Left lobe of liver (tissue), 2 donors: ENCODE data around the gene ZNF747. TPM values are rescaled to one million over a fixed set of nuclear protein-coding genes. Genes with fewer than 3 reads are reported as not detected.
A peak's percentile ranks its signal among the peaks of the same experiment; 100 is the strongest.

ENCODE experiments used
- ATAC-seq: fragments of 200-7000 bp; cut with Tn5 transposase; one replicate; pipeline ENCODE4 v1.9.1; 2020; ENCODE audit warnings: mild to moderate bottlenecking, moderate library complexity
- DNase-seq: peaks from one replicate; pipeline ENCODE4 v3.0.0-alpha.2; 2020; ENCODE audit warnings: low spot score
- total RNA-seq: library from RNA; stranded (reverse); gene quantifications from one replicate; pipeline ENCODE4 v1.2.1, GENCODE V29; 2021
- donor health status: DM: no; HTN: no; CAD: no; lungs with moderate emphysema.
- donor health status: DM: no; HTN: yes; CAD: no.

ZNF747 gene
- total RNA-seq, 1 donor from 2014 or later: 7.1 TPM

- no peak for ATAC-seq
- no peak for DNase-seq
Observed at GRCh38 chr16:30521476-30521872, 13.2 kb downstream of the ZNF747 start.

DNA sequence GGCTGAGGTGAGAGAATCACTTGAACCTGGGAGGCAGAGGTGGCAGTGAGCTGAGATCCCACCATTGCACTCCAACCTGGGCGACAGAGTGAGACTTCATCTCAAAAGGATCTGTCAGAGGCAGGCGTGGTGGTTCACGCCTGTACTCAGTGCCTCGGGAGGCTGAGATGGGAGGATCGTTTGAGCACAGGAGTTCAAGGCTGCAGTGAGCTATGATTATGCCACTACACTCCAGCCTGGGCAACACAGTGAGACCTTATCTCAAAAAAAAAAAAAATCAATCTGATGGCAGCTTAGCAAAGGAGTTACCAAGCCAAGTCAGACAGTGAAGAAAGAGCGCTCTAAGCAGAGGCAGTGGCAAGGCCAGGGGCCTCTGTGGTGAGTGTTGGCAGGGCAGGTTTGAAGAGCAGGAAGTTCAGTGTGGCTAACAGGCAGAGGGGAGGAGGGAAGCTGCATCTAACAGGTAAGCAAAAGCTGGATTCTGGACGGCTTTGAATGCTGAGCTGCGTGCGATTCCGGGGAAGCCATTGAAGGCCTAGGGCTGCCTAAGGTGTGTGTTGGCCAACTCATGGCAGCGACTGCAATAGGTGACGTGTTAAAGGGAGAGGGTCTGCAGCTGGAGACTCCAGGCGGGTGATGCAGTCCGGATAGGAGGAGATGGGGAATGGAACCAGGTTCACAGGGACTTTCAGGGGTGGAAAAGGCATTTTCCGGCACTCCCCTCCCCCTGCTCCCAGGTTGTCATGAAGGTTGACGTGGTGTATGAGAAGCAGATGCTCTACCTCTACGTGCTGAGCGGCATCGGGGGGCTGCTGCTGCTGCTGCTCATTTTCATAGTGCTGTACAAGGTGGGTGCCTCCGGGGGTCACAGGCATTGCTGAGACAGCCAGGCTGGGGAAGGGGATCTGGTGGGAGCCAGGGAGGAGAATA, 15.3 kb downstream of the ZNF747 start:
- DNase-seq (no peak), ATAC-seq (no peak)

DNA sequence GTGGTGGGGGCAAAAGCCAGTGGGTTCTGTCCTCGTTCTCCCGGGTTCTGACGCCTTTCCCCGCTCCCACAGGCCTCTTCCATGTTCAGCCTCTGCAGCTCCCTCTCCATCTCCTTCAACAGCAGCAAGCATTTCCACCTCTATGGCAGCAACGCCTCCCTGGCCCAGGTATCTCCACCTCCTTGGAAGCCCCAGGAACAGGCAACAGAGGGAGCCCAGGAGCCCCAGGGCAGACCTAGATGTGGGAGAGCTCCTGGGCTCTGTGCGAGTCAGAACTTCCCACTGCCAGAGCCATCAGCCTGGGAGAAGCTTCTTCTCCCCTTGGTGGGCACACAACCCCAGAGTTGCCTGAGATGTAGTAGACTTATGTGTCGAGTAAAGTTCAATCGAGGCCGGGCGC, 16.1 kb downstream of the ZNF747 start:
- no peak for DNase-seq
- ATAC-seq: no peak

DNA sequence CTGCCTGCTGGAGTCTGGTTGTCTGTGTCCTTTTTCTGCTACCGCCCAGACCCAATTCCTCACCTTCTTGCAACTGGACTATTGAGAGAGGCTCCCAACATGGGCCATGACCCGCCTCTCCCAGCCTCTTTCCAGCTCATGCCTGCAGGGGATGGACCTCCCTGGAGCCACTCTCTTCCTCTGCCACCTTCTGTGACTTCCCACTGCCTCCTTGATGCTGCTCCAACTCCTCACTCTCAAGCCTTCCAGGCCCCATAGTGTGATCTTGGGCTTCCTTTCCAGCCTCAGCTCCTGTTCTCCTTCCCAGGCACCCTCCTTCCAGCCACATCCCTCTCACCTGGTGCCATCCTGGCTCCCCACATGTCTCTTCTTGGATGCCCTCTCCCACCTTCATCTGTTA, 19.4 kb downstream of the ZNF747 start:
- DNase-seq (no peak), ATAC-seq (no peak)

DNA sequence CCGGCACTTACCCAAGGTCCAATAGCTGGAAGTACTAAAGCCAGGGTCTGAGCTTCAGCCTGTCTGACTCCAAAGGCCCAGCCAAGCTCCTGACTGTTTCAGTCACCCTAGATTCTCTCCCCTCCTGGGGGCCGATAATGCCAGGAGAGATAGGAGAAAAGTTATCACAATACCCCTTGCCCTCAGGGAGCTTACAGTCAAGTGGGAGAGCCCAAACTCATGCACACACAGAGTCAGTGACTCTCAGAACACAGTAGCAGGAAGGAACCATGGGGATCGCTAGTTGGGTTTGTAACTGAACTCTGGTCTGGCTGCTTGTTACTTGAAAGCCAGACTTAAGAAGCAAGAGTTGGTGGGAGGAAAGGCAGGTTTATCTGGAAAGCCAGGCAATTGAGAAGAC, 23.1 kb downstream of the ZNF747 start:
- ATAC-seq: no peak

DNA sequence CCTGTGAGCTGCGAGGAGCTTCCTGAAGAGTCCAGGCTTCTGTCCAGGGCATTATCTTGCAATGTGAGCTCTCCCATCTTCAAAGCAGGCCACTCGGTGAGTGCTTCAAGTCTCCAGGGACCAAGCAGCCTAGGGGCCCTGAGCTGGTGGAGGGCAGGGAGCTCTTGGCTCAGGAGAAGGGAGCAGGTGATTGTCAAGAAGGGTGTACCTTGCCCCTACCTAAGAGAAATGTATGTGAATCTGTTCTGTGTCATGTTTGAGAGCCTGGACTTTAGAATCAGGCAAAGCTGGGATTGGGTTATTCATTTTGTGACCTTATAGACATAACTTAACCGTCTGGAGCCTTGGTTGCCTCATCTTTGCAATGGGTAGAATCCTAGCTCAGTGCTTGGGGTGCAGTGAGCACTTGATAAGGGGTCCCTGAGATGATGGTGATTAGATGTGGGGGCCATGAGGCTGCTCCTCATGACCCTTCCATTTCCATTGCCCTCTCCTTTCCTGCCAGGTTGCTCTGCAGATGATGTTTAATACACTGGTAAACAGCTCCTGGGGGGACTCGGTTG, 24.2 kb downstream of the ZNF747 start:
- DNase-seq (no peak), ATAC-seq (no peak)

More for the DNA sequence above, 23.1 kb downstream of the ZNF747 start:
- DNase-seq: no peak

DNA sequence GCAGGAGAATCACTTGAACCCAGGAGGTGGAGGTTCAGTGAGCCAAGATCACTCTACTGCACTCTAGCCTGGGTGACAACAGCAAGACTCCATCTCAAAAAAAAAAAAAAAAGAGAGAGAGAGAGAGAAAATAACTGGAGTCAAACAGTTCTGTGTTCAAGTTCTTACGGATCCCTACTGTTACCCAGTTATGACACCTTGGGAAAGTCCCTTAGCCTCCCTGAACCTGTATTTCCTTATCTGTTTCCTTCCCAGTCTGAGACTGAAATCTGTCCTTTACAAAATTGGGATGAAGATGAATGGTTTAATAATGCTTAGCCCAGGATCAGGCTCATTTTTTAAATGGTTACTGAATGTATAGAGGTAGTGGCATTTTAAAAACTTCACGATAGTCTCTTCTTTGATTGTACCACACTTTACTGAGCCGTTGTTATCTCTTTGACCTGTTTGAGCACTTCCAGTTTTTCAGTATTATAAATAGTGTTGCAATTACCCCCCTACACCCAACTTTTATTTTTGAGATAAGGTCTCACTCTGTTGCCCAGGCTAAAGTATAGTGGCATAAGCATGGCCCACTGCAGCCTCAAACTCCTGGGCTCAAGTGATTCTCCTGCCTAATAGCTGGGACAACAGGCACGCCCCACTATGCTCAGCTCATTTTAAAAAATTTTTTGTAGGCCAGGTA, 25.4 kb downstream of the ZNF747 start:
- ATAC-seq (no peak), DNase-seq (no peak)

DNA sequence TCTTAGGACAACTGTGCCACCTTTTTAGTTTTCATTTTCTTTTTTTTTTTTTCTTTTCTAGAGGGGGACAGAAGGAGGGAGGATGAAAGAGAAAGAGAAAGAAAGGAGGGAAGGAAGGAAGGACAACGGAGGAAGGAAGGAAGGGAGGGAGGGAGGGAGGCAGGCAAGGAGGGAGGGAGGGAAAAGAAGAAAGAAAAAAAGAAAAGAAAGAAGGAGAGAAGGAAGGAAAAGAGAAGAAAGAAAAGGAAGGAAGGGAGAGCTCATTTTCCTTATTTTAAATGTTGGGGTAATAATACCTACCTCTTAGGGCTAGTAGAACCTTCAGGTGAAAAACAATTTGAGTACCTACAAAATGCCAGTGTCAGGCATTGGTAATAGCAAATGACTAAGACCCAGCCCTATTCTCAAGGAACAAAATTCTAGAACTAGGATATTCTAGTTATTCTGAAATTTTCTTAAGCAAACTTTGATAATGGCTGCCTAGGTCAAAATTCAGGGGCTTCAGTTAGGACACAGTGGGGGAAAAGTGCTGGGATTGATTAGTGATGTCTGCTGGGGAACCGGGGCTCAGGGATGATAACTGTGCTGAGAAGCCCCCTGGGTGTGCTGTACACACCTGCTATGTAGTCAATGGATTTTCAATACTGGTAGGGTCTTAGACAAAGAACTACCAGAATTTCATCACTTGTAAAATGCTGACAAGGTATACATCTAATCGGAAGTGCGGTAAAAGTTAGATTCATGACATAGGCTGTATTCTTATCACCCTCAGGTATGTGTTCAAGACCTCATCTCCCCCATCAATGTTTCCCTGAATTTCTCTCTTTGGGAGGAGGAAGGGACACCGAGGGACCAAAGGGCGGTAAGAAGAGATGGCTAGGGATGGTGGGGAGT, 31.0 kb downstream of the ZNF747 start:
- ATAC-seq (no peak), DNase-seq (no peak)

DNA sequence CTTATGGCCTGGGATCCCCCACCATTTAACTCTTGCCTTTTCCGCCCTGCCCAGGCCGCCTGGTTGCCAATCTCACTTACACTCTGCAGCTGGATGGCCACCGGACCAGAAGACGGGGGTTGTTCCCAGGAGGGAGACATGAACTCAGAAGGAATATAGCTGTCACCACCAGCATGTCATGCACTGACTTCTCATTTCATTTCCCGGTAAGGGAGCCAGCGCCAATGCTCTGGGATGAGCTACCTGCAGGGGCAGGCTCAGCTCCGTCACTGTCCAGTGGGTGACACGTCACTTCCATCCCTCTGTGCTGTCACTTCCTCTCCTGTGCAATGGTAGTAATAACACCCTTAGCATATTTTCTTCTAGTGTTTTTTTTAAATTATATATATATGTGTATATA, 35.4 kb downstream of the ZNF747 start:
- ATAC-seq (no peak), DNase-seq (no peak)

DNA sequence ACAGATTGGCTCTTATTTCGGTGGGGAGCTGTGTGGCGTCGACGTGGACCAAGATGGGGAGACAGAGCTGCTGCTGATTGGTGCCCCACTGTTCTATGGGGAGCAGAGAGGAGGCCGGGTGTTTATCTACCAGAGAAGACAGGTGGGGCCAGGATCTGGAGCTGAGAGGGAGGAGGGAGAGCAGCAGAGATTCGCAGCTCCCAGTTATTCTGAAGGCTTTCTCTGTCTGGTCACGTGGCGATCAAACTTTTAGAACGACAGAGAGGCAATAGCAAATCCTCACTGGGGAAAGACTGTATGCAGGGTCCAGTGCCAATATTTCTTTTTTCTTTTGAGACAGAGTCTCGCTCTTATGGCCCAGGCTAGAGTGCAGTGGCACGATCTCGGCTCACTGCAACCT, 39.9 kb downstream of the ZNF747 start:
- no peak for DNase-seq

GRCh38 chr16:30493941-30494488, 40.6 kb downstream of the ZNF747 start:
- ATAC-seq: no peak
- DNase-seq: no peak

More for the DNA sequence above, 39.9 kb downstream of the ZNF747 start:
- no peak for ATAC-seq

- no peak for DNase-seq
- ATAC-seq: peak; percentile 14
Observed at GRCh38 chr16:30491744-30492308, 42.8 kb downstream of the ZNF747 start.

DNA sequence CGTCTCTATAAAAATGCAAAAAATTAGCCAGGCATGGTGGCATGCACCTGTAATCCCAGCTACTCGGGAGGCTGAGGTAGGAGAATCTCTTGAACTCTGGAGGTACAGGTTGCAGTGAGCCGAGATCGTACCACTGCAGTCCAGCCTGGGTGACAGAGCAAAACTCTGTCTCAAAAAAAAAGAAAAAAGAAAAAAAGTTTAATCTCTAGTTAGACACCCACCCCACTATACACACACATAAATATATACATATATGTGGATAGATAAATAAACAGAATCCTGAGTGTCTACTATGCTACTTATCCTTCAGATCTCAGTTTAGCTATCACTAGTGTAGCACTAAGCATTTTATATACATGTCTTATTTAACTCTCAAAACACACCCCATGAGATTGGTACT, 43.4 kb downstream of the ZNF747 start:
- ATAC-seq (no peak), DNase-seq (no peak)

- ATAC-seq: peak; percentile 64
- DNase-seq: no peak
Observed at GRCh38 chr16:30490210-30490609, 44.4 kb downstream of the ZNF747 start.

DNA sequence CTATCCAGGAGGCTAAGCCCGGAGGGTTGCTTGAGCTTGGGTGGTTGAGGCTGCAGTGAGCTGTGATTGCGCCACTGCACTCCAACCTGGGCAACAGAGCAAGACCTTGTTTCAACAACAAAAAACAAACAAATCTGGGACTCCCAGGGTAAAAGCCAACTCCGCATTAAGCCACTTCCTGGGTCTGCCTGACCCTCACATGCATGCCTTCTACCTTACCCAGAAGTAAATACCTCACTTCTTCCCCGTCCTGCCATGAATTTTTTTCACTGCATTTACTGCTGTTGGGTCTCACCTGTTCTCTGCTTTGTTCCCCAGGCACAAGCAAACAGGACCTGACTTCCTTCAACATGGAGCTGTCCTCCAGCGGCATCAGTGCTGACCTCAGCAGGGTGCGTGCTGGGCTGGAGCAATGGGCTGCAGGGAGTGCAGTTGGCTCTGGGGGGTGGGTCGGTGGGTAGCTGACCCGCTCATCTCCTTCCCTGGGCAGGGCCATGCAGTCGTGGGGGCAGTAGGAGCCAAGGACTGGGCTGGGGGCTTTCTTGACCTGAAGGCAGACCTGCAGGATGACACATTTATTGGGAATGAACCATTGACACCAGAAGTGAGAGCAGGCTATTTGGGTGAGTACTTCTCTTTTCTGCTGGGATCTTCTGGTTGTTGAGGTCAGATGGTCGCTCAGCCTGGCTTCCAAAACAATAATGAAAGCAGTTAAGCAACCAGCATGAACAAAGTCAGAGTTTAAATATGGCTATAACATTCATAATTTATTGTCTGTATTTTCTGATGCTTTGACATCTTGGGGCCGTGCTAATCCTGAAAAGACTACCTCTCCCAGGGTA, 45.7 kb downstream of the ZNF747 start:
- ATAC-seq: peak; percentile 86
- DNase-seq: peak; percentile 80

- DNase-seq (no peak), ATAC-seq (no peak)
Observed at GRCh38 chr16:30485818-30486436, 48.7 kb downstream of the ZNF747 start.

DNA sequence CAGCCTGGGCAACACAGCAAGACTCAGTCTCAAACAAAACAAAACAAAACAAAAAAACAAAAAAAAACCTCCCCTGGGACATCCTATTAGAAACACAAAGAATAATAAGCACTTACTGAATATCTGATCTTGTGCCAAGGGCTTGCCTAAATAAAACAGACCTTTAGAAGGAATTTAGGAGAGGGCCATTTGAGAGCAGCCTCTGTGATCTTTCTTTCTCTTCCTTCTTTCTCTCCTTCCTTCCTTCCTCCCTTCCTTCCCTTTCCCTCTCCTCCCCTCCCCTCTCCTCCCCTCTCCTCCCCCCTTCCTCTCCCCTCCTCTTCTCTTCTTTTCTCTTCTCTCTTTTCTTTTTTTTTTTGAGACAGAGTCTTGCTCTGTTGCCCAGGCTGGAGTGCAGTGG, 49.8 kb downstream of the ZNF747 start:
- DNase-seq (no peak), ATAC-seq (no peak)

DNA sequence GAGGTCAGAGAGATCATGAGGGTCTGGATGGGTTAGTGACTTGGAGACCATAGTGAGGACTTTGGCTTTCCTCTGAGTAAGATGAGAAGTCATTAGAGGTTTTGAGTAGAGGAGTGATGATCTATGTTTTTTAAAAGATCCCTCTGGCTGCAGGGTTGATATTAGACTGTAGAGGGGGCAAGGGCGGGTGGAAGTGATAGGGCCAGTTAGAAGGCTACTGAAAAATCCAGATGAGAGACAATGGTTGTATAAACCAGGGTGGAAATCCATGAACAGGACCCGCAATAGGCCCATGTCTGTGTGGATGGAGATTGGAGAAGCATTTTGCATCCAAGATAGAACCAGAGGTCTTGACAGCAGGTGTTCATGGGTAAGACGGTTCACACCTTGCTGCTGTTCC, 52.3 kb downstream of the ZNF747 start:
- ATAC-seq (peak; percentile 31), DNase-seq (no peak)

- no peak for ATAC-seq
Observed at GRCh38 chr16:30481381-30481780, 53.3 kb downstream of the ZNF747 start.

More at GRCh38 chr16:30481381-30481780, 53.3 kb downstream of the ZNF747 start:
- DNase-seq: no peak
